Peyer's patch (tissue), 4 donors: ENCODE measurements around the gene PPFIA3.

Experiments
- POLR2A ChIP-seq, 2 donors: fragments of 450-650 bp; IDR thresholded peaks; one replicate each; pipeline ENCODE4 v1.5.1; 2017; ENCODE audit warnings: antibody characterized with exemption in 2 of 2, mild to moderate bottlenecking in 2 of 2, moderate library complexity in 2 of 2
- TF ChIP-seq, protein P1 (sequence below), 6 experiments: fragments of 450-650 bp in 4 of 6; fragments of 200-600 bp in 2 of 6; sonication (generic) in 1 of 6; IDR thresholded peaks; one replicate each; pipeline ENCODE4 v1.5.1; 2017 to 2019; ENCODE audit warnings: antibody characterized with exemption in 6 of 6, mild to moderate bottlenecking in 3 of 6, moderate library complexity in 1 of 6

DNA sequence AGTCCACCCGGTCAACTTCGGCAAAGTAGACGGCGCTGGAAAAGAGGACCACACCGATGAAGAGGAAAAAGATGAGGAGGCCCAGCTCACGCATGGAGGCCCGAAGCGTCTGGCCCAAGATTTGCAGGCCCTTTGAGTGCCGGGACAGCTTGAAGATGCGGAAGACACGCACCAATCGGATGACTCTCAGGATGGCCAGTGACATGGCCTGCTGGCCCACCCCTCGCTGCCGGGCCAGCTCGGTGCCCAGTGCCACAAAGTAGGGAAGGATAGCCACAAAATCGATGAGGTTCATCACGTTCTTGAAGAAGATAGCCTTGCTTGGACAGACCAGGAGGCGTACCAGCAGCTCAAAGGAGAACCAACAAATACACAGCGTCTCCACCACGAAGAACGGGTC, 48.9 kb upstream of the PPFIA3 start:
- TF ChIP-seq, protein P1, sequence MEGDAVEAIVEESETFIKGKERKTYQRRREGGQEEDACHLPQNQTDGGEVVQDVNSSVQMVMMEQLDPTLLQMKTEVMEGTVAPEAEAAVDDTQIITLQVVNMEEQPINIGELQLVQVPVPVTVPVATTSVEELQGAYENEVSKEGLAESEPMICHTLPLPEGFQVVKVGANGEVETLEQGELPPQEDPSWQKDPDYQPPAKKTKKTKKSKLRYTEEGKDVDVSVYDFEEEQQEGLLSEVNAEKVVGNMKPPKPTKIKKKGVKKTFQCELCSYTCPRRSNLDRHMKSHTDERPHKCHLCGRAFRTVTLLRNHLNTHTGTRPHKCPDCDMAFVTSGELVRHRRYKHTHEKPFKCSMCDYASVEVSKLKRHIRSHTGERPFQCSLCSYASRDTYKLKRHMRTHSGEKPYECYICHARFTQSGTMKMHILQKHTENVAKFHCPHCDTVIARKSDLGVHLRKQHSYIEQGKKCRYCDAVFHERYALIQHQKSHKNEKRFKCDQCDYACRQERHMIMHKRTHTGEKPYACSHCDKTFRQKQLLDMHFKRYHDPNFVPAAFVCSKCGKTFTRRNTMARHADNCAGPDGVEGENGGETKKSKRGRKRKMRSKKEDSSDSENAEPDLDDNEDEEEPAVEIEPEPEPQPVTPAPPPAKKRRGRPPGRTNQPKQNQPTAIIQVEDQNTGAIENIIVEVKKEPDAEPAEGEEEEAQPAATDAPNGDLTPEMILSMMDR (IDR thresholded peaks at IDR 0.05), result no peak
- no peak for TF ChIP-seq POLR2A (IDR thresholded peaks at IDR 0.05)
